Camera-type eye (tissue), 1 donor: ENCODE measurements around the gene PMVK. TPM values are rescaled to one million over a fixed set of nuclear protein-coding genes. Genes with fewer than 3 reads are reported as not detected.

Source experiments
- total RNA-seq: library from RNA; depleted of rRNA; stranded (reverse); fragments of >200 nt; gene quantifications from one replicate; pipeline ENCODE4 v1.2.3, GENCODE V29; 2014

PMVK gene
- total RNA-seq: 17.9 TPM

GRCh38 chr1:154936555-154937084 lies at the start of gene PMVK:
Gene PMVK, minus strand, starts transcription at chr1:154936719. Its CDS starts 34 bp downstream, at chr1:154936685.

DNA sequence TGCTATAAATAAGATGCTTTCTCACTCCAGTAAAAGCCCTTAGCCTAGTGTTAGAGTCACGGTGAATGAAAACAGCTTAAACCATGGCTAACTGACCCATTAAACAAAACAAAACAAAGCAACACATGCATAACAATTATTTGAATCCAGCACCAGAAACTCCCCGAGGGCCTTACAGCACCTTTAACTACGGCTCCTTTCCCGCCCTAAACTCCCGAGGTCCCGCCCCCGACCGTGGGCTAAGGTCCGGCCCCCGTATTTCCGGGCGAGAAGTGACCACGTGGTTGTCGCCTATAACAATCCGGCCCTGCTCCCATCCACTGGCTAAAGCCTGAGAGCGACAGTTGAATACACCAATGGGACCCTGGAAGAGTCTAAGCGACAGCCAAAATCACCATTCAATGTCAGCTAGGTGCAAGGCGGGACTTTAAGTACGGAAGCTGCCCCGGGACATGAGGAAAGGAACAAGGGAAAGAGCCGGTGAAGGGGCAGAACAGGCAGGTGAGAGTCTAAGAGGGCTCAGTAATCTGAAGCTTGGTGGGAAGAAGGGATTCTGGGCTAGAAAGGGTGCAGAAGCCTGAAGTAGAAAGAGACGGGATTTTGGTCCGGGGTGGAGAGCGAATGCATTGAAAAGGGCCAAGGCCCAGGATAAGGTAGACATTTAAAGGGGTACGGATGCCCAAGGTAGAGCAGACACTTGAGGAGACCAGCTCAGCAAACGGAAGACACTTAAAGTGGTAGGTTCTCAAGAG lies 46.6 kb upstream of the PMVK start, which contains the start of gene FLAD1:
Gene FLAD1, plus strand, starts transcription at position 448 of the 752 bp plus-strand sequence. CDS start 351 bp downstream, outside the sequence.

DNA sequence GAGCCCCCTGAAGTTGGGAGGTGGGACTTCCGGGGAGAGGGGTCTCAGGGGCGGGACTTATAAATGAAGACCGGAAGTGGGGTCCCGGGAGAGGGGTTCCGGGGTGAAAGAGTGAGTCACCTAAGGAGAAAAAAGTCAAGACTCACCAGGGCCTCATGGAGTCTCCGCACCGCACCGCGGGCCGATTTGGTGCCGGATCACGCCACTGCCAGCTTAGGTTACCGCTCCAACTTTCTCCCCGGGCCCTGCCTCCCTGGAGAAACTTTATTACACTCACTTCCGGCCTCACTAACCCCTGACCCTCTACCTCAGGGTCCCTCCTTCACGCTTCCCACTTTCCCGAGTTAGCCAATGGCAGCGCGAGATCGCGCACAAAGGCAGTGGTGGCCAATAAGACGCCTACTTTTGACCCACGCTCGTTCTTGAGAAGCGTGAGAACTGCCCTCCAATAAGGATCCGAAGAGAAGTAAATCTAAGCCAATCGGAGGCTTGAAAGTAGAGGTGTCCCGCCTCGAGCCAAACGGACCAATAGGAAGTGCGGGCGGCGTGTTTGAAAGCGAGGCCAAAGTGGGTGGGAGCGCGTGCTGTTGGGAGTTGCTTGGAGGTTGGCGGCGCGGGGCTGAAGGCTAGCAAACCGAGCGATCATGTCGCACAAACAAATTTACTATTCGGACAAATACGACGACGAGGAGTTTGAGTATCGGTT lies 37.7 kb upstream of the PMVK start, which contains the start of gene CKS1B:
Gene CKS1B, plus strand, starts transcription at position 580 of the 706 bp plus-strand sequence. Its CDS starts 65 bp downstream, at position 645.

DNA sequence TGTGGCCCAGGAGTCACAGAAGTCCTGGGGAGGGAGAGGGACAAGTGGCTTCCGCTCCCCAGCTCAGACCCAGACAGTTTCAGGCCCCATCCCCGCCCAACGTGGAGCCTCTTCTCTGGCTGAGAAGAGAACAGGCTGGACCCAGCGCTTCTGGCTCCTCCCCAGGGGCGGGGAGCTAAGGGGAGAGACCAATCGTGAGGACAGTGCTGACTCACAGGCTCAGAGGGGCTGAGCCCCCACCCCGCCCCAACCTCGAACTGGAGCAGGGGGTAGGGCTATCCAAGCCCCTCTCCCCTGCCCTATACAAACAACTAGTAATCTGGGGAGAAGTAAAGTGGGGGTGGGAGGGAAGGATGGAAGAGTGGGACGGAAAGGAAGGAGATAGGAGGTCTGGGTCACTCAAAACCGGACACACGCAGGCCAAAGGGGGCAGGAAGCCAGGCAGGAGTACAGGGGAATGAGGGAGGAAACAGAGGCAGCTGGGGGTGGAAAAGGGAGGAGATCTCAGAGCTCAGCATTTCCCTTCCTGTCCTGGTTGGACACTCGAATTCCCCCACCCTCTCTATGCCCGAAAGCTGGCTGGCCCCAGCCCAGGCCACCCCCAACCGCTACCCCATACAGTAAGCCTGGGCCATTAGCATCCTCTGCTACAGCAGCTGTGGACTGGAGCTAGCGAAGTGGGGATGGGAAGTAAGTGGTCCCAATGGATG lies 34.3 kb upstream of the PMVK start, which contains the start of gene SHC1:
Gene SHC1, minus strand, starts transcription at position 117 of the 710 bp plus-strand sequence. CDS start 221 bp downstream, outside the sequence.

GRCh38 chr1:154961207-154962155 lies 25.0 kb upstream of the PMVK start, which contains the start of gene PYGO2:
Gene PYGO2, minus strand, starts transcription at chr1:154961782. Its CDS starts 206 bp downstream, at chr1:154961576.

DNA sequence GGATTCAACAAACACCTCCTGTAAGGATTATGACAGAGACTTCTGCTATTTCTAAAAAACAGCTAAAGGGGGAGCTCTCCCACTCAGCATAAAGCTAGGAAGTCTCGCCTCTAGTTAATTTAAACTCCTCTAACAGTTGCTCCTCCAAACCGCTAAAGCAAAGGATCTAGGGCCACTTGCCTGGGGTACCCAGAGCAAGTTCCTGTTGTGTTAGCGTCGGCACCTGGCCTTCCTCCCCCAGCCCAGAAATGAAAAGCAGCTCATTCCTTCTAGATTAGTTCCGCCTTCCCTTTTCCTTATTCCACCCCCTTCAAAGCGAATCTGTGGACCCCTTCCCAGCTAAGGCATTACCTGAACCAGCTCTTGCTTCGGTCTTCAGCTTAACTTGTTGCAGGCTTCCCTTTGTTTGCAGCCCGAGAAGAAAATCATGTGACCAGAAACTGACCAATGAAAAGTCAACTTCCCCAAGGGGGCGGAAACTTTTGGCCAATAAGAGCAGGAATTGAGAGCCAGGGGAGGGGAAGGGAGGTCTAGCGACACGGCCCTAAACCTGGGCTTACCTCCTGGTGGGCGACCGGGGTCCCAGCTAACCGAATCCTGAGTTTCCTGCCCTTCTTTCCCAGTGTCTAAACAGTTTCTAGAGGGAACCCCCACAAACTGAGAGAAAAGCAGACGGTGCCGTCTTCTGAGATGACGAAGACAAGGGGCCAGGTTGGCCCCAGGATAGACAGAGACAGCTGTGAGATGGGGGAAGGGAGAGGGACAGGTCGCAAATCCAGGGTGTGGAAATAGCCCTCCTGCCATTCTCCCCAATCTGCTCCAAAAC lies 19.4 kb upstream of the PMVK start, which contains the start of gene PBXIP1:
Gene PBXIP1, minus strand, starts transcription at position 382 of the 826 bp plus-strand sequence. CDS start 2,378 bp downstream, outside the sequence.

Other genes starting within 250 kb of the PMVK start
- gene KCNN3, start 66.4 kb downstream of the PMVK start, total RNA-seq: 4.0 TPM
- 118 TPM for gene PBXIP1, start 19.4 kb upstream of the PMVK start, total RNA-seq
- gene PYGO2, start 25.1 kb upstream of the PMVK start, total RNA-seq: 20.3 TPM
- gene SHC1, start 34.0 kb upstream of the PMVK start, total RNA-seq: 58.2 TPM
- gene CKS1B, start 38.0 kb upstream of the PMVK start, total RNA-seq: 27.9 TPM
- gene FLAD1, start 46.6 kb upstream of the PMVK start, total RNA-seq: 21.3 TPM
- 6.0 TPM for gene LENEP, start 56.9 kb upstream of the PMVK start, total RNA-seq
- 14.0 TPM for gene ZBTB7B, start 66.1 kb upstream of the PMVK start, total RNA-seq
- 0.49 TPM for gene DCST2, start 97.1 kb upstream of the PMVK start, total RNA-seq
- gene DCST1, start 97.1 kb upstream of the PMVK start, total RNA-seq: not detected
- gene ADAM15, start 114.6 kb upstream of the PMVK start, total RNA-seq: 49.4 TPM
- 2.9 TPM for gene EFNA4, start 127.0 kb upstream of the PMVK start, total RNA-seq
- gene EFNA3, start 142.1 kb upstream of the PMVK start, total RNA-seq: 5.8 TPM
- gene EFNA1, start 191.2 kb upstream of the PMVK start, total RNA-seq: 26.9 TPM
- 15.6 TPM for gene SLC50A1, start 199.1 kb upstream of the PMVK start, total RNA-seq
- 39.4 TPM for gene DPM3, start 203.8 kb upstream of the PMVK start, total RNA-seq
- gene KRTCAP2, start 236.6 kb upstream of the PMVK start, total RNA-seq: 51.1 TPM
- 5.7 TPM for gene TRIM46, start 237.1 kb upstream of the PMVK start, total RNA-seq